Astrocyte (in vitro differentiated cells and primary cell): ENCODE data around the gene ZNF497. TPM values are rescaled to one million over a fixed set of nuclear protein-coding genes. Genes with fewer than 3 reads are reported as not detected.

Experiments used
- DNase-seq: peaks from one replicate; pipeline ENCODE4 v3.0.0-alpha.2; 2010; ENCODE audit warnings: low read depth
- FAIRE-seq: peaks from 2 replicates; lab custom pipeline; 2011; peaks lifted over from hg19 to GRCh38; lab: Jason Lieb, UNC
- H2AFZ ChIP-seq: 2 replicates; pipeline ENCODE4 v1.6.0; 2012; ENCODE audit warnings: low read depth, low read length, inconsistent platforms
- H3K27ac ChIP-seq: 2 replicates; pipeline ENCODE4 v1.5.1; 2011; ENCODE audit warnings: low read depth, low read length, inconsistent platforms
- H3K27me3 ChIP-seq: 2 replicates; pipeline ENCODE4 v1.6.0; 2011; ENCODE audit warnings: low read length, inconsistent platforms; ENCODE audit not compliant: insufficient read depth
- H3K36me3 ChIP-seq: 2 replicates; pipeline ENCODE4 v1.5.1; 2011; ENCODE audit warnings: low read length, inconsistent platforms; ENCODE audit not compliant: insufficient read depth
- H3K4me1 ChIP-seq: 2 replicates; pipeline ENCODE4 v1.5.1; 2011; ENCODE audit warnings: low read length, inconsistent platforms; ENCODE audit not compliant: insufficient read depth
- H3K4me2 ChIP-seq: 2 replicates; pipeline ENCODE4 v1.6.0; 2012; ENCODE audit warnings: low read length, inconsistent platforms
- H3K4me3 ChIP-seq: 2 replicates; pipeline ENCODE4 v1.5.1; 2011; ENCODE audit warnings: low read depth, mild to moderate bottlenecking, low read length, inconsistent platforms; ENCODE audit not compliant: insufficient read depth
- H3K79me2 ChIP-seq: 2 replicates; pipeline ENCODE4 v1.6.0; 2012; ENCODE audit warnings: mild to moderate bottlenecking, low read length, inconsistent platforms; ENCODE audit not compliant: insufficient read depth
- H3K9ac ChIP-seq: 2 replicates; pipeline ENCODE4 v1.6.0; 2012; ENCODE audit warnings: mild to moderate bottlenecking, low read length, inconsistent platforms
- H3K9me3 ChIP-seq: 2 replicates; pipeline ENCODE4 v1.5.1; 2012; ENCODE audit warnings: low read depth, mild to moderate bottlenecking, low read length, inconsistent platforms; ENCODE audit not compliant: insufficient read depth
- H4K20me1 ChIP-seq: 2 replicates; pipeline ENCODE4 v1.6.0; 2012; ENCODE audit warnings: low read length, inconsistent platforms; ENCODE audit not compliant: insufficient read depth
- H3K27ac Mint-ChIP-seq: one replicate; pipeline ENCODE4 v1.8.0; 2021; ENCODE audit warnings: mild to moderate bottlenecking, mixed read lengths; ENCODE audit not compliant: unreplicated experiment
- H3K27me3 Mint-ChIP-seq: one replicate; pipeline ENCODE4 v1.8.0; 2021; ENCODE audit warnings: low read depth, mixed read lengths; ENCODE audit not compliant: unreplicated experiment
- H3K36me3 Mint-ChIP-seq: one replicate; pipeline ENCODE4 v1.8.0; 2021; ENCODE audit warnings: low read depth, mixed read lengths; ENCODE audit not compliant: unreplicated experiment
- H3K4me1 Mint-ChIP-seq: one replicate; pipeline ENCODE4 v1.8.0; 2021; ENCODE audit warnings: low read depth, mixed read lengths; ENCODE audit not compliant: unreplicated experiment
- H3K4me3 Mint-ChIP-seq: one replicate; pipeline ENCODE4 v1.8.0; 2021; ENCODE audit warnings: mild to moderate bottlenecking, moderate library complexity, mixed read lengths; ENCODE audit not compliant: unreplicated experiment
- H3K9me3 Mint-ChIP-seq: one replicate; pipeline ENCODE4 v1.8.0; 2021; ENCODE audit warnings: mild to moderate bottlenecking, mixed read lengths; ENCODE audit not compliant: unreplicated experiment
- EZH2 ChIP-seq: IDR thresholded peaks from 2 replicates; pipeline ENCODE4 v1.6.1; 2012; ENCODE audit warnings: mild to moderate bottlenecking, low read length, inconsistent platforms; ENCODE audit not compliant: insufficient read depth
- total RNA-seq: library from RNA; stranded (reverse); gene quantifications from 2 replicates; pipeline ENCODE4 v1.2.1, GENCODE V29; 2021
- TF ChIP-seq, protein P1 (sequence below): IDR thresholded peaks from 2 replicates; pipeline ENCODE4 v1.5.1; 2011; ENCODE audit warnings: low read depth, mild to moderate bottlenecking, inconsistent platforms, low read length, moderate library complexity; ENCODE audit not compliant: insufficient read depth

Gene ZNF497
- total RNA-seq, 1 donor from 2014 or later, result 0.43 TPM

GRCh38 chr19:58355908-58356765, 6.4 kb downstream of the ZNF497 start:
- H3K27ac Mint-ChIP-seq, result no peak overlapping the region
- H3K27me3 Mint-ChIP-seq, result no peaks in the 10 kb centered on the region
- FAIRE-seq, result no peak
- no peak for DNase-seq
- H3K36me3 ChIP-seq, result no peaks in the 10 kb centered on the region
- no peak overlapping the region for H3K27ac ChIP-seq
- no peak overlapping the region for H2AFZ ChIP-seq
- no peak overlapping the region for H3K9ac ChIP-seq
- peaks cover 5% of the 10 kb centered on the region for H3K36me3 Mint-ChIP-seq
- H4K20me1 ChIP-seq, result no peaks in the 10 kb centered on the region
- peak overlapping the region; percentile 33 for H3K4me2 ChIP-seq
- H3K4me3 ChIP-seq, result no peak overlapping the region
- peaks cover 2% of the 10 kb centered on the region for H3K4me1 Mint-ChIP-seq
- peak; percentile 63 for TF ChIP-seq EZH2
- TF ChIP-seq, protein P1, sequence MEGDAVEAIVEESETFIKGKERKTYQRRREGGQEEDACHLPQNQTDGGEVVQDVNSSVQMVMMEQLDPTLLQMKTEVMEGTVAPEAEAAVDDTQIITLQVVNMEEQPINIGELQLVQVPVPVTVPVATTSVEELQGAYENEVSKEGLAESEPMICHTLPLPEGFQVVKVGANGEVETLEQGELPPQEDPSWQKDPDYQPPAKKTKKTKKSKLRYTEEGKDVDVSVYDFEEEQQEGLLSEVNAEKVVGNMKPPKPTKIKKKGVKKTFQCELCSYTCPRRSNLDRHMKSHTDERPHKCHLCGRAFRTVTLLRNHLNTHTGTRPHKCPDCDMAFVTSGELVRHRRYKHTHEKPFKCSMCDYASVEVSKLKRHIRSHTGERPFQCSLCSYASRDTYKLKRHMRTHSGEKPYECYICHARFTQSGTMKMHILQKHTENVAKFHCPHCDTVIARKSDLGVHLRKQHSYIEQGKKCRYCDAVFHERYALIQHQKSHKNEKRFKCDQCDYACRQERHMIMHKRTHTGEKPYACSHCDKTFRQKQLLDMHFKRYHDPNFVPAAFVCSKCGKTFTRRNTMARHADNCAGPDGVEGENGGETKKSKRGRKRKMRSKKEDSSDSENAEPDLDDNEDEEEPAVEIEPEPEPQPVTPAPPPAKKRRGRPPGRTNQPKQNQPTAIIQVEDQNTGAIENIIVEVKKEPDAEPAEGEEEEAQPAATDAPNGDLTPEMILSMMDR, result no peak
- H3K27me3 ChIP-seq, result no peaks in the 10 kb centered on the region
- no peaks in the 10 kb centered on the region for H3K79me2 ChIP-seq
- no peak overlapping the region for H3K4me3 Mint-ChIP-seq
- no peaks in the 10 kb centered on the region for H3K9me3 Mint-ChIP-seq
- no peaks in the 10 kb centered on the region for H3K4me1 ChIP-seq
- H3K9me3 ChIP-seq, result peaks cover 13% of the 10 kb centered on the region

GRCh38 chr19:58355215-58355796, 7.2 kb downstream of the ZNF497 start:
- FAIRE-seq (no peak), DNase-seq (no peak)
- H3K36me3 Mint-ChIP-seq, result peaks cover 7% of the 10 kb centered on the region
- H3K27ac ChIP-seq, result no peak overlapping the region
- no peak overlapping the region for H3K9ac ChIP-seq
- H3K27me3 Mint-ChIP-seq, result no peaks in the 10 kb centered on the region
- H3K4me3 ChIP-seq, result no peak overlapping the region
- H3K36me3 ChIP-seq, result no peaks in the 10 kb centered on the region
- no peaks in the 10 kb centered on the region for H4K20me1 ChIP-seq
- H3K9me3 ChIP-seq, result peaks cover 13% of the 10 kb centered on the region
- H2AFZ ChIP-seq, result no peak overlapping the region
- peaks cover under 1% of the 10 kb centered on the region for H3K4me1 ChIP-seq
- no peaks in the 10 kb centered on the region for H3K79me2 ChIP-seq
- H3K4me3 Mint-ChIP-seq, result no peak overlapping the region
- no peak for TF ChIP-seq EZH2
- TF ChIP-seq, protein P1, result no peak
- H3K9me3 Mint-ChIP-seq, result no peaks in the 10 kb centered on the region
- H3K27ac Mint-ChIP-seq, result no peak overlapping the region
- peaks cover 2% of the 10 kb centered on the region for H3K4me1 Mint-ChIP-seq
- no peaks in the 10 kb centered on the region for H3K27me3 ChIP-seq
- no peak overlapping the region for H3K4me2 ChIP-seq
